H1 (cell line): ENCODE measurements around the gene MRPL32.

Experiments
- BRCA1 ChIP-seq: IDR thresholded peaks from 2 replicates; pipeline ENCODE4 v1.6.1; 2012; ENCODE audit warnings: low read depth, low read length, improper control_type of control experiment
- CBX8 ChIP-seq: fragments of 300-800, 300-1000 bp; sonication (generic); IDR thresholded peaks from 2 replicates; pipeline ENCODE4 v1.7.1; 2016; ENCODE audit warnings: low read depth, low read length, borderline replicate concordance
- FOSL1 ChIP-seq: IDR thresholded peaks from 2 replicates; pipeline ENCODE4 v1.6.1; 2011; ENCODE audit warnings: mild to moderate bottlenecking, low read depth, low read length, moderate library complexity; ENCODE audit not compliant: insufficient read depth
- PHF8 ChIP-seq: fragments of 200-600 bp; sonication (generic); conservative IDR thresholded peaks from 2 replicates; pipeline ENCODE4 v1.7.1; 2012; ENCODE audit warnings: low read depth, mild to moderate bottlenecking, inconsistent platforms, low read length, moderate library complexity
- POLR2A ChIP-seq, 2 experiments: IDR thresholded peaks; 1 replicate in 1 of 2; 2 replicates in 1 of 2; pipeline ENCODE4 v1.6.1; 2011; ENCODE audit warnings: low read depth in 2 of 2, low read length in 2 of 2, mild to moderate bottlenecking in 2 of 2; ENCODE audit errors: control extremely low read depth in 1 of 2
- POU5F1 ChIP-seq: IDR thresholded peaks from 2 replicates; pipeline ENCODE4 v1.6.1; 2011; ENCODE audit warnings: low read depth, mild to moderate bottlenecking, low read length, moderate library complexity
- RNF2 ChIP-seq: fragments of 200-900, 300-1000 bp; sonication (generic); IDR thresholded peaks from 2 replicates; pipeline ENCODE4 v1.7.1; 2016; ENCODE audit warnings: borderline replicate concordance, low read depth, mild to moderate bottlenecking, antibody characterized with exemption, low read length; ENCODE audit not compliant: poor library complexity, severe bottlenecking; ENCODE audit errors: missing control alignments
- RXRA ChIP-seq: IDR thresholded peaks from 2 replicates; pipeline ENCODE4 v1.6.1; 2011; ENCODE audit warnings: low read depth, mild to moderate bottlenecking, low read length, moderate library complexity; ENCODE audit not compliant: insufficient read depth
- SP1 ChIP-seq: IDR thresholded peaks from 2 replicates; pipeline ENCODE4 v1.6.1; 2011; ENCODE audit warnings: low read depth, low read length
- TF ChIP-seq, protein P1 (sequence below), 3 experiments: IDR thresholded peaks; 1 replicate in 2 of 3; 2 replicates in 1 of 3; pipeline versions ENCODE4 v1.5.1 to v1.6.1; 2011; ENCODE audit warnings: low read length in 3 of 3, mild to moderate bottlenecking in 3 of 3, inconsistent platforms in 2 of 3, low read depth in 1 of 3, moderate library complexity in 1 of 3; ENCODE audit not compliant: insufficient read depth in 1 of 3; ENCODE audit errors: control extremely low read depth in 1 of 3

DNA sequence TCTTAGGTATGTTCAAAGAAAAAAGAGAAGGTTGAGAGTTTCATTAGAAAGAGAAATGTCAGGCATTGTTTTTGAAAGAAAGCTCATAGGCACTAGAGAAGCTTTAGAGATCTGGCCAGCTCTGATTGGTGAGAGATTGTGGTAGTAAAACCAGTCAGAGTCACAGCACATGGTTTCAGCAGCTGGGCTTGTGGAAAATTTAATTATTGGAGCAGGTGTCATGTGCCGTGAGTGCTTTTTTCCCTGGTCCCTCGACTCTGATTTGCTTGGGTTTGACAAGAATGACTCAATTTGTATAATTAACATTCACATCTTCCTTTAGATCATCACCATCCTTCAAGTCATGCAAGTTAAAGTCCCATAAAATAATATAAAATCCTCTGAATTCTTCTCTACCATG lies 35.2 kb downstream of the MRPL32 start:
- TF ChIP-seq RXRA (no peak), BRCA1 (no peak), POLR2A (IDR thresholded peaks at IDR 0.05; ENCODE audit: control extremely low read depth in 1 of 2, low read depth in 2 of 2, low read length in 2 of 2) (no peak), POU5F1 (no peak), CBX8 (no peak), RNF2 (no peak), PHF8 (no peak), SP1 (no peak), FOSL1 (no peak)
- TF ChIP-seq, protein P1, sequence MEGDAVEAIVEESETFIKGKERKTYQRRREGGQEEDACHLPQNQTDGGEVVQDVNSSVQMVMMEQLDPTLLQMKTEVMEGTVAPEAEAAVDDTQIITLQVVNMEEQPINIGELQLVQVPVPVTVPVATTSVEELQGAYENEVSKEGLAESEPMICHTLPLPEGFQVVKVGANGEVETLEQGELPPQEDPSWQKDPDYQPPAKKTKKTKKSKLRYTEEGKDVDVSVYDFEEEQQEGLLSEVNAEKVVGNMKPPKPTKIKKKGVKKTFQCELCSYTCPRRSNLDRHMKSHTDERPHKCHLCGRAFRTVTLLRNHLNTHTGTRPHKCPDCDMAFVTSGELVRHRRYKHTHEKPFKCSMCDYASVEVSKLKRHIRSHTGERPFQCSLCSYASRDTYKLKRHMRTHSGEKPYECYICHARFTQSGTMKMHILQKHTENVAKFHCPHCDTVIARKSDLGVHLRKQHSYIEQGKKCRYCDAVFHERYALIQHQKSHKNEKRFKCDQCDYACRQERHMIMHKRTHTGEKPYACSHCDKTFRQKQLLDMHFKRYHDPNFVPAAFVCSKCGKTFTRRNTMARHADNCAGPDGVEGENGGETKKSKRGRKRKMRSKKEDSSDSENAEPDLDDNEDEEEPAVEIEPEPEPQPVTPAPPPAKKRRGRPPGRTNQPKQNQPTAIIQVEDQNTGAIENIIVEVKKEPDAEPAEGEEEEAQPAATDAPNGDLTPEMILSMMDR (IDR thresholded peaks at IDR 0.05; ENCODE audit: control extremely low read depth in 1 of 3, insufficient read depth in 1 of 3, low read depth in 1 of 3, low read length in 3 of 3): no peak
